HCT116 (cell line): ENCODE measurements around the gene SGK1.

Experiments
- CTCF ChIP-seq, 3 experiments: fragments of 200-600 bp in 1 of 3; sonication (generic) in 1 of 3; IDR thresholded peaks in 2 of 3; conservative IDR thresholded peaks in 1 of 3; 2 replicates each; pipeline ENCODE4 v1.5.1; 2012 to 2017; ENCODE audit warnings: low read depth in 2 of 3, low read length in 2 of 3, antibody characterized with exemption in 1 of 3, borderline replicate concordance in 1 of 3, control low read depth in 1 of 3, mild to moderate bottlenecking in 1 of 3, mixed read lengths in 1 of 3, mixed run types in 1 of 3, moderate library complexity in 1 of 3; ENCODE audit not compliant: insufficient read depth in 1 of 3
- EGR1 ChIP-seq: IDR thresholded peaks from 2 replicates; pipeline ENCODE4 v1.6.1; 2012; ENCODE audit warnings: low read depth
- POLR2A ChIP-seq: IDR thresholded peaks from 2 replicates; pipeline ENCODE4 v1.7.0; 2011; ENCODE audit warnings: borderline replicate concordance; ENCODE audit not compliant: insufficient read depth, insufficient read length; ENCODE audit errors: extremely low read depth
- RAD21 ChIP-seq: IDR thresholded peaks from 2 replicates; pipeline ENCODE4 v1.6.1; 2012; ENCODE audit warnings: low read depth, mild to moderate bottlenecking
- TF ChIP-seq, protein P1 (sequence below): IDR thresholded peaks from 2 replicates; pipeline ENCODE4 v1.6.1; 2012; ENCODE audit warnings: low read depth

DNA sequence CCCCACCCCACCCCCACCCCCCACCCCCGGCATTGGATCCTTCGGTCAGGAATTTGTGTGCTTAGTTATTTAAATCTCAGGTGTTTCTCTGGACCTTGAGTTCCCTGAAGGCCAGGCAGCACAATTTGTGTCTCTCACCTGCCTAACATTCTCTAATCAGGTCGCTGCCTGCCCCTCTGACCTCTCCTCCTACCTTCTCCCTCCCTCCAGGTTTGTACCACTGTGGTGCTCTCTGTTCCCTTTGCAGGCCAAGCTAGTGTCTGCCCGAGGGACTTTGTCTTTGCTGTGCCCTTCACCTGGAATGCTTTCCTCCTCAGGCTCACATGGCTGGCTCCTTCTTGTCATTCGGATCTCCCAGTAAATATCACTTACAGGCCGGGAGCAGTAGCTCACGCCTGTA lies 134.1 kb downstream of the SGK1 start:
- TF ChIP-seq CTCF (IDR thresholded peaks at IDR 0.05 in 2 of 3, conservative IDR thresholded peaks at IDR 0.05 in 1 of 3; ENCODE audit: borderline replicate concordance in 1 of 3, insufficient read depth in 1 of 3, low read depth in 2 of 3, low read length in 2 of 3): no peak
- TF ChIP-seq RAD21: no peak
- TF ChIP-seq POLR2A: no peak
- no peak for TF ChIP-seq EGR1
- TF ChIP-seq, protein P1, sequence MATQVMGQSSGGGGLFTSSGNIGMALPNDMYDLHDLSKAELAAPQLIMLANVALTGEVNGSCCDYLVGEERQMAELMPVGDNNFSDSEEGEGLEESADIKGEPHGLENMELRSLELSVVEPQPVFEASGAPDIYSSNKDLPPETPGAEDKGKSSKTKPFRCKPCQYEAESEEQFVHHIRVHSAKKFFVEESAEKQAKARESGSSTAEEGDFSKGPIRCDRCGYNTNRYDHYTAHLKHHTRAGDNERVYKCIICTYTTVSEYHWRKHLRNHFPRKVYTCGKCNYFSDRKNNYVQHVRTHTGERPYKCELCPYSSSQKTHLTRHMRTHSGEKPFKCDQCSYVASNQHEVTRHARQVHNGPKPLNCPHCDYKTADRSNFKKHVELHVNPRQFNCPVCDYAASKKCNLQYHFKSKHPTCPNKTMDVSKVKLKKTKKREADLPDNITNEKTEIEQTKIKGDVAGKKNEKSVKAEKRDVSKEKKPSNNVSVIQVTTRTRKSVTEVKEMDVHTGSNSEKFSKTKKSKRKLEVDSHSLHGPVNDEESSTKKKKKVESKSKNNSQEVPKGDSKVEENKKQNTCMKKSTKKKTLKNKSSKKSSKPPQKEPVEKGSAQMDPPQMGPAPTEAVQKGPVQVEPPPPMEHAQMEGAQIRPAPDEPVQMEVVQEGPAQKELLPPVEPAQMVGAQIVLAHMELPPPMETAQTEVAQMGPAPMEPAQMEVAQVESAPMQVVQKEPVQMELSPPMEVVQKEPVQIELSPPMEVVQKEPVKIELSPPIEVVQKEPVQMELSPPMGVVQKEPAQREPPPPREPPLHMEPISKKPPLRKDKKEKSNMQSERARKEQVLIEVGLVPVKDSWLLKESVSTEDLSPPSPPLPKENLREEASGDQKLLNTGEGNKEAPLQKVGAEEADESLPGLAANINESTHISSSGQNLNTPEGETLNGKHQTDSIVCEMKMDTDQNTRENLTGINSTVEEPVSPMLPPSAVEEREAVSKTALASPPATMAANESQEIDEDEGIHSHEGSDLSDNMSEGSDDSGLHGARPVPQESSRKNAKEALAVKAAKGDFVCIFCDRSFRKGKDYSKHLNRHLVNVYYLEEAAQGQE: no peak
